Right lobe of liver (tissue), 4 donors: ENCODE measurements around the gene HS3ST6.

Source experiments
- CTCF ChIP-seq, 4 donors: fragments of 200-600 bp in 3 of 4; fragments of 450-650 bp in 1 of 4; IDR thresholded peaks; one replicate each; pipeline versions ENCODE4 v1.5.1 to v1.8.0; 2016 to 2022; ENCODE audit warnings: antibody characterized with exemption in 4 of 4, mild to moderate bottlenecking in 2 of 4
- POLR2A ChIP-seq: fragments of 450-650 bp; IDR thresholded peaks from one replicate; pipeline ENCODE4 v1.6.1; 2017; ENCODE audit warnings: antibody characterized with exemption, mild to moderate bottlenecking
- donor health status: DM: no; HTN: no; CAD: no.
- donor health status: DM: no; HTN: no; CAD: no.
- donor health status: DM: no; HTN: yes; CAD: no.

GRCh38 chr16:1900452-1900774 is 17.8 kb downstream of the HS3ST6 start:
- no peak for TF ChIP-seq CTCF (IDR thresholded peaks at IDR 0.05)
- TF ChIP-seq POLR2A: no peak
